ENCODE results near the gene AAK1.

AAK1 gene

DNA sequence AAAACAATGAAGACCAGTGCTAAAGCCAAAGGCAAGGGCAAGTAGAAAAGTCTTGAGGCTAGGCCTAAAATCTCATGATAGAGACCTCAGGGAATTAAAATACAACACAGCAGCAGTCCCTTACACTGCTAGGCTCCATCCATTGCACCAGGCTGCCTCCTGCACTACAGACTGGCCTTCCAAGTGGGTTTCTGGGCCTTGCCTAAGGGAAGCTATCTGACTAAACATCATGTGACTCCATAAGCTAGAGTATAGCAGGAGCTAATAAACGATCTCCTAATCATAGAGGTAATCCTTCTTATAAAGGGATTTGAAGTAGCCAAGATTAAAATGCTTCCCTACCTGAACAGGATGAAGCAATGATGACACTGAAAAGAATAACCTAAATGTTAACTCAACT is 128.7 kb downstream of the AAK1 start:
- no peak overlapping the region for H3K4me3 Mint-ChIP-seq
- no peaks in the 10 kb centered on the region for H3K27me3 Mint-ChIP-seq
- peaks cover 3% of the 10 kb centered on the region for H3K9me3 Mint-ChIP-seq (ENCODE audit: low read depth)
- peak overlapping the region; percentile 70 for H3K27ac Mint-ChIP-seq
- peaks cover 11% of the 10 kb centered on the region for H3K4me1 Mint-ChIP-seq (ENCODE audit: low read depth)
- H3K36me3 Mint-ChIP-seq, result peaks cover 37% of the 10 kb centered on the region

DNA sequence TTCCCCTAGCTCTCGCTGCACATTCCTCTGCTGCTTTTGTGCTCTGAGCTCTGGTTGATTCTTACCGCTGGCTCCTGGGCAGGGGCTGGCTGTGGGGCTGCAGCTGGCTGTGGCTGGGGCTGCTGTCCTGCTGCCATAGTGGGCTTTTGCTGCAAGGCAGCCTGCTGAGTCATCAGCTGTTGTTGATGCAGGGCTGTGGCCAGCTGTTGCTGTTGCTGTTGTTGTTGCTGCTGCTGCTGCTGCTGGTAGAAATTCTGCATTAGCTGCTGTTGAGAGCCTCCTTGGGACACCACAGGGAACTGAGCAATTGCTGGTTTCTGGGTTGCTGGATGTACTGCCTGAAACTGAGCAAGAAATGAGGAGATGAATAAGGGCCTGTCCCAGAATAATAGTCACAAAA is 129.1 kb downstream of the AAK1 start:
- peaks cover 15% of the 10 kb centered on the region for H3K4me1 Mint-ChIP-seq (ENCODE audit: low read depth)
- H3K27ac Mint-ChIP-seq, result peak overlapping the region; percentile 70
- peaks cover 3% of the 10 kb centered on the region for H3K9me3 Mint-ChIP-seq (ENCODE audit: low read depth)
- H3K36me3 Mint-ChIP-seq, result peaks cover 39% of the 10 kb centered on the region
- H3K27me3 Mint-ChIP-seq, result no peaks in the 10 kb centered on the region
- H3K4me3 Mint-ChIP-seq, result no peak overlapping the region

DNA sequence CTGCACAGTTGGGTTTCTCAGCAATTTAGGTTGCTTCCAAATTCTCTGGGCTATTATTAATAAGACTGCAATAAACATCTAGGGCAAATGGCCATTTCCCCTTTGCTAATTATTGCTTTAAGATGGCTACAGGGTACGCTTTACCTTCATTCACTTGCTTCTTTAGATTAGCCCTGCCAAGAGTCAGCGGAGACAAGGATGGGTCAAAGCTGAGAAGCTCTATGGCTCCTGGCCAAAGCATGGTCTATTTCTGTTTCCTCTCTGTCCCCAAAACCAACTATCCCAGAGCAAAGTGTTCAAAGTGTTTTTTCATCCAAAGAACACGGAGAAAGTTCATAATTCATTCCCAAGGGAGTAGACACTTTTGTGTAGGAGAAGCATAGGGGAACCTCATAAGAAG is 131.1 kb downstream of the AAK1 start:
- H3K4me3 Mint-ChIP-seq, result no peak overlapping the region
- peaks cover 3% of the 10 kb centered on the region for H3K9me3 Mint-ChIP-seq (ENCODE audit: low read depth)
- peaks cover 33% of the 10 kb centered on the region for H3K4me1 Mint-ChIP-seq (ENCODE audit: low read depth)
- H3K27ac Mint-ChIP-seq, result peak overlapping the region; percentile 81
- H3K27me3 Mint-ChIP-seq, result no peaks in the 10 kb centered on the region
- H3K36me3 Mint-ChIP-seq, result peaks cover 47% of the 10 kb centered on the region

DNA sequence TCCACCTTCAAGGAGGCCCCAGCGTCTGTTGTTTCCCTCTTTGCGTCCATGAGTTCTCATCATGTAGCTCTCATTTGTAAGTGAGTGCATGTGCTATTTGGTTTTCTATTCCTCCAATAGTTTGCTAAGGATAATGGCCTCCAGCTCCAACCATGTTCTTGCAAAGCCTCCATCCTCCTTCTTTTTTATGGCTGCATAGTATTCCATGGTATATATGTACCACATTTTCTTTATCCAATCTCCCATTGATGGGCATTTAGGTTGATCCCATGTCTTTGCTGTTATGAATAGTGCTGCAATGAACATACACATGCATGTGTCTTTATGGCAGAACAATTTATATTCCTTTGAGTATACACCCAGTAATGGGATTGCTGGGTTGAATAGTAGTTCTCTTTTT is 133.3 kb downstream of the AAK1 start:
- H3K4me1 Mint-ChIP-seq (ENCODE audit: low read depth), result peaks cover 43% of the 10 kb centered on the region
- peak overlapping the region; percentile 78 for H3K27ac Mint-ChIP-seq
- peaks cover 49% of the 10 kb centered on the region for H3K36me3 Mint-ChIP-seq
- no peaks in the 10 kb centered on the region for H3K27me3 Mint-ChIP-seq
- H3K4me3 Mint-ChIP-seq, result no peak overlapping the region
- peaks cover 3% of the 10 kb centered on the region for H3K9me3 Mint-ChIP-seq (ENCODE audit: low read depth)

DNA sequence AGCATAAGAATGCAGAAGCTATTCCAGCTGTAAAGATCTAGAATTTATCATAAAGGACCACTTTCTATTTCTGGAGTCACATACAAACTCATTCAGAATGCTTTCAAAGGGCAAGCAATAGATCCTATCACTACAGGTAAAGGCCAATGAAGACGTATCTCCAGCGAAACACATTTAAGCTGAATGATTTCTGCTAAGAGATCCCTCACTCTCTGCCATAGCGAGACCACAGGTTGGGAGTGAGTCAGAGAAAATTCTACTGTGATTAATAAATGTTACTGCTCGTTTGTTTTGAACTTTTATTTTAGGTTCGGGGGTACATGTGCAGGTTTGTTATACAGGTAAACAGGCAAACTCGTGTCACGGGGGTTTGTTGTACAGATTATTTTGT is 133.8 kb downstream of the AAK1 start:
- Mint-ChIP-seq H3K27me3 (no peaks in the 10 kb centered on the region), H3K4me3 (no peak overlapping the region), H3K36me3 (peaks cover 49% of the 10 kb centered on the region), H3K4me1 (ENCODE audit: low read depth) (peaks cover 43% of the 10 kb centered on the region), H3K9me3 (ENCODE audit: low read depth) (peaks cover 3% of the 10 kb centered on the region), H3K27ac (peak overlapping the region; percentile 75)

DNA sequence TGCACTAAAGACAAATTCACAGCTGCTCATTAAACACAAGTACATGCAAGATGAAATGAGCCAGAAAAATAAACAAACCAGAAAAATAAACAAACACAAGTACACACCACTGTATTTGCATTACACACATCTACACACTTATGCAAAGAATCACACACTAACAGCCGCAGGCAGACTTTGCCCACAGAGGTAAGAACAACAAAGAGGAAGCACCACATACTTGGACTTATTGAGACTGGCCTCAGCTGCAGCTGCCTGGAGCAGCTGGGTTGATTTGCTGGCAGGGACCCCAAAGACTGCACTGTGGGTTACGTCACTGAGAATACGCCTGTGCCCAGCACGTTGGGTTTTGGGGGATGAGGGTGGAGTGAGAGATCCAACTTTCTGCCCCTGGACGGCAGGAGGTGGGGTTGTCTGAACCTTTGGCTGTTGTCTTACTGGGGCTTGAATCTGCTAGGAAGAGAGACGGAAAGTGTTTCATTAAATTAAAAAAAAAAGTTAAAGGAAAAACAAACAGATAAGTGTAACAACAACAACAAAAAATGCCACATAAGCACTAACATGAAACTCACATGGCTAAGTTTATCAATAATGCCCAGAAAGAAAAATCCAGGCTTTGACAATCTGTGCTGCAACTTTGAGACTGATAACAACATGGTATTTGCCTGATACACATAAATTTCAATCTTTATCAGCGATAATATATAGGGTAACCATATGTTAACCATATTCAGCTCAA is 134.4 kb downstream of the AAK1 start:
- Mint-ChIP-seq H3K4me1 (ENCODE audit: low read depth) (peaks cover 43% of the 10 kb centered on the region), H3K4me3 (no peak overlapping the region), H3K27ac (peak overlapping the region; percentile 93), H3K9me3 (ENCODE audit: low read depth) (peaks cover 3% of the 10 kb centered on the region), H3K36me3 (peaks cover 48% of the 10 kb centered on the region), H3K27me3 (no peaks in the 10 kb centered on the region)

DNA sequence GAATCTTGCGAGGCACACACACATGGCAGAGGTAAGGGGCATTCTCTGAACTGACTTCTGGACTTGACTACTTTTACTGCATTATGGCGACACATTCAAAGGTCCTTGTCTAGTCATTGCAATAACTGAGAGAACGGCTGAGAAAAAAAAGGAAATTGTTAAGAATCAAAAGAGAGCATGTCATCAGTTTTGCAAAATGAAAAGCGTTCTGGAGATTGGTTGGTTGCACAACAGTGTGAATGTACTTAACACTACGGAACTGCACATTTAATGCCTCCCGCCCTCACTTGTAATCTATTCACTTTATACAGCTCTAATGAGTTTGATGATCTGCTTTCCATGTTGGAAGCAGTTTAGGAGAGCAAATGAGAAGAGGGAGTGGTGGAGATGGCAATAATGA is 137.8 kb downstream of the AAK1 start:
- Mint-ChIP-seq H3K4me3 (peak overlapping the region; percentile 1), H3K36me3 (peaks cover 29% of the 10 kb centered on the region)

DNA sequence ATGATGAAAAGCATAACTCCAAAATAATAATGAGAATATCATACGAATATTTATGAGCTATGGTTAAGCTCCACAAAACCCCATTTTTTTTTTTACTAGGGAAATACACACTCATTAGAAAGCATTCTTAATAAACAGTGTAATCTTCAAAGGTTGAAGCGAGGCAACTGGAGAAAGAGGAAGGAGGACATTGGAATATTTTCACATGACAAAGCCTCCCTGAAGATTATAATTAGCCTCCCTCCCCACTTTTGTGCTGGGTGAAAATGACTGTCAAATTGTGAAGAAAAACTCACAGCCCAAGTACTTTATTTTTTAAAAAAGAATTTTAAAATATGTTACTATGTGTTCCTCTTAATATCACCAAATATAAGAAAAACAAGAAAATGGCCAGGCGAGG is 142.2 kb downstream of the AAK1 start:
- H3K9me3 Mint-ChIP-seq (ENCODE audit: low read depth), result no peaks in the 10 kb centered on the region
- H3K4me3 Mint-ChIP-seq, result no peak overlapping the region
- H3K27ac Mint-ChIP-seq, result peak overlapping the region; percentile 78
- H3K4me1 Mint-ChIP-seq (ENCODE audit: low read depth), result peaks cover 38% of the 10 kb centered on the region
- H3K27me3 Mint-ChIP-seq, result no peaks in the 10 kb centered on the region
- peaks cover 10% of the 10 kb centered on the region for H3K36me3 Mint-ChIP-seq

More for the DNA sequence above, 137.8 kb downstream of the AAK1 start:
- Mint-ChIP-seq H3K4me1 (ENCODE audit: low read depth) (peaks cover 49% of the 10 kb centered on the region), H3K9me3 (ENCODE audit: low read depth) (peaks cover 3% of the 10 kb centered on the region), H3K27me3 (no peaks in the 10 kb centered on the region), H3K27ac (peak overlapping the region; percentile 79)

DNA sequence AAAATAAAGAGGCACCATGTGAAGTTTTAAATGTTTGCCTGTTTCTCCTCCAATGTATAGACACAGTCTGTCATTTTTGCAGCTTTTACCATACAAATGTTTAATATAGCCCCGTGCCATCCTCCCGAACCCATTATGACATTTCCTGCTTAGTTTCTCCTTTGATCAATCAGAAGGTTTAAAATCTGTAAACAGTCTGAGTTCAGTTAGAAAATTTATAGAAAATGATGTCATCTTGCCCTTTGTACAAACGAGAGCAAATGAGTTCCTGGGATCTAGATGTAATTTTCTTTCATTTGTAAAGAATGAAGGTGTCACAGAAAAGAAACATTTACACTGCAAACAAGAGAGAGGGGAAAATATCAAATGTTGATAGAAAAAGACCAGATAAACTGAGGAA is 143.6 kb downstream of the AAK1 start:
- no peaks in the 10 kb centered on the region for H3K9me3 Mint-ChIP-seq (ENCODE audit: low read depth)
- peaks cover 8% of the 10 kb centered on the region for H3K36me3 Mint-ChIP-seq
- H3K4me3 Mint-ChIP-seq, result peak overlapping the region; percentile 64

DNA sequence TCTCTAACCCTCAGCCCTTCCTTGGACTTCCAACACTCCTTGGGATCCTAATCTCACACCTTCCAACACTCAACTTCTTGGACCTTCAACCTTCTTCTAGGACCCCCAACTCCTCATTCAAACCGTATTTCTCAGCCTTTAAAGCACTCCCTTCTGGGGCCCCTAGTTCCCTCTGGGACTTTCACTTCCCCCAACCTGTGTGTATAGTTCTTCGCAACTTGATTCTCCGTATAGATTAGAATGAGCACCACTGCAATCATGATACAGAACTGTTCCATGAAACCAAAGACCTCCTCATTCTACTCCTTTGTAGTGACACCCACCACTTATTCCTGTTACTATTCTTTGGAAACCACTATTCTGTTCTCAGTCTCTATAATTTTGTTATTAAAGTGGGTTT is 144.3 kb downstream of the AAK1 start:
- H3K27ac Mint-ChIP-seq, result peak overlapping the region; percentile 93
- peak overlapping the region; percentile 67 for H3K4me3 Mint-ChIP-seq
- H3K9me3 Mint-ChIP-seq (ENCODE audit: low read depth), result no peaks in the 10 kb centered on the region
- no peaks in the 10 kb centered on the region for H3K27me3 Mint-ChIP-seq
- peaks cover 12% of the 10 kb centered on the region for H3K36me3 Mint-ChIP-seq
- H3K4me1 Mint-ChIP-seq (ENCODE audit: low read depth), result peaks cover 33% of the 10 kb centered on the region

More for the DNA sequence above, 143.6 kb downstream of the AAK1 start:
- Mint-ChIP-seq H3K4me1 (ENCODE audit: low read depth) (peaks cover 33% of the 10 kb centered on the region), H3K27ac (peak overlapping the region; percentile 93), H3K27me3 (no peaks in the 10 kb centered on the region)

DNA sequence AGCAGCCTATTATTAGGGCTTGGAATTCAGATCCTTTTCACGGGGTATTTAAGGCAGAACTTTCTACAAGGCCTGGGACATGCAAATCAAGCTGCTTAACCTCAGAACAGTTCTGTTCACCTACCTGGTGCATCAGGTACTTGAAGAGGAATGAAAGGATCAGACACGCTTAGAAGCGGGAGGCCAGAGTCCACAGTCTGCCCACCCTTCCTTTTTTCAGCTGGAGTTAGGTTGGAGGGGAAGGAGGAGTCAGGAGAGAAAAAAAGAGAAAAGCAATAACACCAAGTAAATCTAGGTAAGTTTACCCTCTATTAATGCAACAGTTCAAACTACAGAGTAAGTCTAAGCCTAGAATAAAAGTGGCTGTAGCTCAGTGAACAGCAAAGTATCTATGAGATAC is 147.7 kb downstream of the AAK1 start:
- Mint-ChIP-seq H3K27me3 (no peaks in the 10 kb centered on the region), H3K27ac (no peak overlapping the region), H3K9me3 (ENCODE audit: low read depth) (no peaks in the 10 kb centered on the region), H3K36me3 (peaks cover 18% of the 10 kb centered on the region), H3K4me3 (no peak overlapping the region), H3K4me1 (ENCODE audit: low read depth) (peaks cover 50% of the 10 kb centered on the region)

DNA sequence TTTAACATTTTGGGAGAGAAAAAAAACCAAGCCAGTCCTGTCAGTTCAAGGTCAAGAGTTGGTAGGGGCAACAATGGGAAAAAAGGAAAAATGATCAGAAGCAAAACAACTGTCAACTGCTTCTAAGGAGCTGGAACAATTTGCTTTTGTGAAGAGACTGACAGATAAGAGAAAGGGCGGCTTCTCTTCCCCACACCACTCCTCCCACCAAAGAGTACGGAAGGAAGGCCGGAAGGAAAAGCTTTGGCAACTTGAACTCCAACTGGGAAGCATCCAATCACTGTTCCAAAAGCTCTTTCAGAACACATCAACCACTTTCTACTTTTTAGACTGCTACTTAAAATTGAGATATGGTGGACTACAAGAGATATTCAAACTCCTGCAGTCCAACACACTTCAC is 148.5 kb downstream of the AAK1 start:
- no peak overlapping the region for H3K4me3 Mint-ChIP-seq
- H3K27ac Mint-ChIP-seq, result peak overlapping the region; percentile 80
- peaks cover 20% of the 10 kb centered on the region for H3K36me3 Mint-ChIP-seq
- H3K9me3 Mint-ChIP-seq (ENCODE audit: low read depth), result no peaks in the 10 kb centered on the region
- H3K27me3 Mint-ChIP-seq, result no peaks in the 10 kb centered on the region
- H3K4me1 Mint-ChIP-seq (ENCODE audit: low read depth), result peaks cover 51% of the 10 kb centered on the region

DNA sequence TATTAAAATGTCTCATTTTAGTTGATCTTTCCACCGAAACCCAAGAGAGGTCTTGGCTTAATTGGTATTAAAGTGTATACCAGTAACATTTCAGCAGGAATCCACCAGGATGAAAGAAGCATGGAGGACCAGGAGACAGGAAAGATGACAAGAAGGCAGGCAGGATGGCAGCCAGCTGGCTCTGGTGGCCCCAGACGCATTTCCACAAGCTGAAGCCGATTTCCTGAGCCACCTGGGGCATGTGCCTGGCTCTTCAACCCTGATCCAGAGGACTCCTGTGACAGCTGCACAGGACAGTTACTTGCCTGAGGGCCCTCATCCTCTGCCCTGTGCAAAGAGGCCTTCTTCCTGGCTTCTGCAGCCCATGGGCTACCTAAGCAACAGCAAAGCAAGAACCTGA is 149.4 kb downstream of the AAK1 start:
- Mint-ChIP-seq H3K4me1 (ENCODE audit: low read depth) (peaks cover 46% of the 10 kb centered on the region), H3K27me3 (no peaks in the 10 kb centered on the region), H3K9me3 (ENCODE audit: low read depth) (no peaks in the 10 kb centered on the region), H3K36me3 (peaks cover 15% of the 10 kb centered on the region), H3K4me3 (no peak overlapping the region), H3K27ac (peak overlapping the region; percentile 83)

DNA sequence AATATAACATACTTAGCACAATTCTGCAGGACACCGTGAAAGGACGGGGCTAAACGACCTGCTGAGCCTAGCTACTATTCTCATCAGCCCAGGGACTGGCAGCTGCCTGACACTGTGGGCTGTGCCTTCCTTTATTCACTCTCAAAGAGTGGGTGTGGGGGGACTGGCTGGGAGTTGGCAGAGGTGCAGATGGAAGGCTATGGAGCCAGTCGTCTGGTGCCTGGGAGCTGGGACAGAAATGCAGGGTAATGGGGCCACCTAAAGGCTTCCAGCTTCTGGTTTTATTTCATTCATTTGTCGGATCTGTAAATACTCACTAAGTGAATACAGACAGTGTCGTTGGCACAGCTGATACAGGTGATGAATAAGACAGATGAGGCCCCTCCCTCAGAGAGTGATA is 150.3 kb downstream of the AAK1 start:
- H3K27me3 Mint-ChIP-seq, result no peaks in the 10 kb centered on the region
- H3K27ac Mint-ChIP-seq, result peak overlapping the region; percentile 83
- H3K4me1 Mint-ChIP-seq (ENCODE audit: low read depth), result peaks cover 40% of the 10 kb centered on the region
- peaks cover 17% of the 10 kb centered on the region for H3K36me3 Mint-ChIP-seq
- no peak overlapping the region for H3K4me3 Mint-ChIP-seq
- no peaks in the 10 kb centered on the region for H3K9me3 Mint-ChIP-seq (ENCODE audit: low read depth)

DNA sequence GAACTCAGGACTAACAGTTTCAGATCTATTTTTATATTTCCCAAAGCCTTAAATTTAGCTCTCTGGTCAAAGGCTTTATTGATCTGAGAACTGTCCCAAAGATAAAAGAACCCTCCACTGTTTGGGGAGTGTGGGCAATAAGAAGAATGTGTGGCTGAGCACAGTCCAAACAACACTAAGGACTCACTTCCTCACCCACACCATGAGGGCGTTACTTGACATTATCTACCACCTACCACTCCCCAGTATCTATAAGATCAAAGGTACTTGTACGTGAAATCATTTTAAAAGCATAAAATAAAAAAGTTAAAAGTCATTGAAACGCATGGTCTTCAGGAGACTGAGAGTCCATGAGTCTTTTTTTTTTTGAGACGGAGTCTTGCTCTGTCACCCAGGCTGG is 151.7 kb downstream of the AAK1 start:
- H3K4me3 Mint-ChIP-seq, result no peak overlapping the region
- H3K9me3 Mint-ChIP-seq (ENCODE audit: low read depth), result no peaks in the 10 kb centered on the region
- H3K27ac Mint-ChIP-seq, result peak overlapping the region; percentile 77
- H3K36me3 Mint-ChIP-seq, result peaks cover 17% of the 10 kb centered on the region
- no peaks in the 10 kb centered on the region for H3K27me3 Mint-ChIP-seq
- H3K4me1 Mint-ChIP-seq (ENCODE audit: low read depth), result peaks cover 36% of the 10 kb centered on the region

DNA sequence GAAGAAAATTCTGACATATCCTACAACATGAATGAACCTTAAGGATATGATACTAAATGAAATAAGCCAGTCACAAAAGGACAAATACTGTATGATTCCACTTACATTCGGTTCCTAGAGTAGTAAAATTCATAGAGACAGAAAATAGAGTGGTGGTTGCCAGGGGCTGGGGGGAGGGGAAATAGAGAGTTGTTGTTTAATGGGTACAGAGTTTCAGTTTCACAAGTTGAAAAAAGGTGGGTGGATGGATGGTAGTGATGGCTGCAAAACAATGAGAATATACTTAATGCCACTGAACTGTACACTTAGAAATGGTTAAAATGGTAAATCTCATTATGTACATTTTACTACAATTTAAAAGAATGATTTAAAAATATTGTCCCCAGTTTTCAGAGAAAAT is 153.1 kb downstream of the AAK1 start:
- peaks cover 17% of the 10 kb centered on the region for H3K36me3 Mint-ChIP-seq
- peaks cover 36% of the 10 kb centered on the region for H3K4me1 Mint-ChIP-seq (ENCODE audit: low read depth)
- H3K4me3 Mint-ChIP-seq, result no peak overlapping the region
- peak overlapping the region; percentile 64 for H3K27ac Mint-ChIP-seq
- no peaks in the 10 kb centered on the region for H3K27me3 Mint-ChIP-seq
- no peaks in the 10 kb centered on the region for H3K9me3 Mint-ChIP-seq (ENCODE audit: low read depth)

Data from activated naive CD8-positive, alpha-beta T cell (primary cell).